H1 (cell line): ENCODE results near the gene SEPTIN5. TPM values are rescaled to one million over a fixed set of nuclear protein-coding genes. Genes with fewer than 3 reads are reported as not detected.

Experiments used
- CTCF ChIA-PET: fragments of 300-600 bp; sonication (Branson Sonifier 250); formaldehyde crosslinking; loops from one replicate; lab custom pipeline; 2021; ENCODE audit not compliant: partially characterized antibody; lab: Charles Lee
- POLR2A ChIA-PET: fragments of 300-600 bp; sonication (Branson Sonifier 250); formaldehyde crosslinking; loops from one replicate; lab custom pipeline; 2021; ENCODE audit warnings: inconsistent platforms; ENCODE audit not compliant: partially characterized antibody; lab: Charles Lee
- DNase-seq, 2 experiments: peaks; one replicate each; pipeline versions ENCODE4 v3.0.0 to v3.0.0-alpha.2; 2010 to 2022; ENCODE audit warnings: low spot score in 2 of 2, low read depth in 1 of 2, mixed read lengths in 1 of 2
- FAIRE-seq: peaks from 2 replicates; lab custom pipeline; 2011; peaks lifted over from hg19 to GRCh38; lab: Jason Lieb, UNC
- H2AFZ ChIP-seq: 2 replicates; pipeline ENCODE4 v1.8.1; 2012; ENCODE audit warnings: low read length, inconsistent platforms
- H2AK5ac ChIP-seq: 2 replicates; pipeline ENCODE4 v1.6.1; 2013; ENCODE audit warnings: low read depth, low read length
- H2BK120ac ChIP-seq: replicated peaks from 2 replicates; pipeline ENCODE3; 2013; ENCODE audit warnings: low read depth, low read length, inconsistent platforms
- H2BK12ac ChIP-seq: 2 replicates; pipeline ENCODE4 v1.6.1; 2013; ENCODE audit warnings: low read depth, low read length
- H2BK15ac ChIP-seq: 2 replicates; pipeline ENCODE4 v1.6.1; 2013; ENCODE audit warnings: low read length
- H2BK20ac ChIP-seq: 2 replicates; pipeline ENCODE4 v1.6.1; 2013; ENCODE audit warnings: low read length
- H2BK5ac ChIP-seq: 2 replicates; pipeline ENCODE4 v1.6.1; 2013; ENCODE audit warnings: low read depth, low read length
- H3K14ac ChIP-seq: 2 replicates; pipeline ENCODE4 v1.6.1; 2013; ENCODE audit warnings: inconsistent platforms; ENCODE audit not compliant: insufficient read length
- H3K18ac ChIP-seq: 2 replicates; pipeline ENCODE4 v1.6.1; 2013; ENCODE audit warnings: low read length; ENCODE audit errors: extremely low read depth
- H3K23ac ChIP-seq: 2 replicates; pipeline ENCODE4 v1.6.1; 2013; ENCODE audit warnings: inconsistent platforms; ENCODE audit not compliant: insufficient read length
- H3K23me2 ChIP-seq: 2 replicates; pipeline ENCODE4 v1.6.1; 2013; ENCODE audit warnings: low read depth, low read length
- H3K27ac ChIP-seq: 2 replicates; pipeline ENCODE4 v1.6.1; 2011; ENCODE audit warnings: low read depth, low read length, inconsistent platforms
- H3K27me3 ChIP-seq, 4 experiments: replicated peaks in 1 of 4; 1 replicate in 1 of 4; 2 replicates in 3 of 4; pipeline versions ENCODE4 v1.6.1 to v1.8.1; 2011 to 2013; ENCODE audit warnings: low read length in 3 of 4, mild to moderate bottlenecking in 3 of 4, inconsistent platforms in 2 of 4, mixed read lengths in 2 of 4, moderate library complexity in 1 of 4; ENCODE audit not compliant: control insufficient read depth in 3 of 4, insufficient read depth in 3 of 4; ENCODE audit errors: extremely low read depth in 1 of 4
- H3K36me3 ChIP-seq, 4 experiments: 2 replicates each; pipeline versions ENCODE4 v1.6.1 to v1.8.1; 2011 to 2013; ENCODE audit warnings: mild to moderate bottlenecking in 4 of 4, low read length in 3 of 4, moderate library complexity in 2 of 4, control low read depth in 1 of 4, inconsistent platforms in 1 of 4; ENCODE audit not compliant: insufficient read depth in 4 of 4, control insufficient read depth in 2 of 4
- H3K4ac ChIP-seq: replicated peaks from 2 replicates; pipeline ENCODE3; 2013; ENCODE audit warnings: low read length, low read depth, mixed read lengths, inconsistent platforms; ENCODE audit not compliant: insufficient read length
- H3K4me1 ChIP-seq, 4 experiments: replicated peaks in 1 of 4; 1 replicate in 1 of 4; 2 replicates in 3 of 4; pipeline versions ENCODE4 v1.6.1 to v1.8.1; 2011 to 2013; ENCODE audit warnings: low read length in 3 of 4, inconsistent platforms in 2 of 4, mixed read lengths in 1 of 4; ENCODE audit not compliant: insufficient read depth in 4 of 4, control insufficient read depth in 3 of 4
- H3K4me2 ChIP-seq, 2 experiments: 2 replicates each; pipeline versions ENCODE4 v1.6.1 to v1.8.1; 2011 to 2013; ENCODE audit warnings: low read depth in 2 of 2, low read length in 2 of 2, control low read depth in 1 of 2, inconsistent platforms in 1 of 2, mild to moderate bottlenecking in 1 of 2; ENCODE audit not compliant: insufficient read depth in 1 of 2
- H3K4me3 ChIP-seq, 4 experiments: fragments of 200-600, 300-600 bp in 1 of 4; sonication (generic), shearing (Covaris generic), sonication (Bioruptor Twin) in 1 of 4; 2 replicates each; pipeline versions ENCODE4 v1.5.1 to v1.8.1; 2011 to 2016; ENCODE audit warnings: low read length in 4 of 4, low read depth in 3 of 4, control low read depth in 2 of 4, inconsistent platforms in 2 of 4, mild to moderate bottlenecking in 2 of 4, mixed read lengths in 1 of 4, moderate library complexity in 1 of 4; ENCODE audit not compliant: insufficient read depth in 2 of 4; ENCODE audit errors: extremely low read depth in 1 of 4
- H3K56ac ChIP-seq: replicated peaks from 2 replicates; pipeline ENCODE3; 2013; ENCODE audit warnings: low read depth, mild to moderate bottlenecking, mixed read lengths, low read length, inconsistent platforms; ENCODE audit not compliant: insufficient read length
- H3K79me1 ChIP-seq: 2 replicates; pipeline ENCODE4 v1.6.1; 2013; ENCODE audit warnings: low read depth, low read length, control low read depth
- H3K79me2 ChIP-seq, 2 experiments: 2 replicates each; pipeline versions ENCODE4 v1.6.1 to v1.8.1; 2012 to 2013; ENCODE audit warnings: low read length in 2 of 2, mild to moderate bottlenecking in 2 of 2, inconsistent platforms in 1 of 2; ENCODE audit not compliant: insufficient read depth in 2 of 2, control insufficient read depth in 1 of 2
- H3K9ac ChIP-seq, 4 experiments: replicated peaks in 1 of 4; 1 replicate in 1 of 4; 2 replicates in 3 of 4; pipeline versions ENCODE4 v1.6.1 to v1.8.1; 2011 to 2013; ENCODE audit warnings: low read depth in 3 of 4, low read length in 3 of 4, control low read depth in 2 of 4, mild to moderate bottlenecking in 2 of 4, moderate library complexity in 2 of 4, inconsistent platforms in 1 of 4; ENCODE audit errors: extremely low read depth in 1 of 4
- H3K9me3 ChIP-seq, 2 experiments: 2 replicates each; pipeline versions ENCODE4 v1.6.1 to v1.8.1; 2012 to 2013; ENCODE audit warnings: mild to moderate bottlenecking in 2 of 2, moderate library complexity in 2 of 2, control low read depth in 1 of 2, inconsistent platforms in 1 of 2, low read depth in 1 of 2, low read length in 1 of 2, mixed read lengths in 1 of 2; ENCODE audit not compliant: insufficient read depth in 2 of 2
- H4K20me1 ChIP-seq, 2 experiments: replicated peaks in 1 of 2; 2 replicates each; pipeline versions ENCODE3 to v1.8.1; 2011 to 2013; ENCODE audit warnings: inconsistent platforms in 2 of 2, low read length in 2 of 2, mild to moderate bottlenecking in 1 of 2; ENCODE audit not compliant: insufficient read depth in 2 of 2, control insufficient read depth in 1 of 2
- H4K5ac ChIP-seq: 2 replicates; pipeline ENCODE4 v1.6.1; 2013; ENCODE audit warnings: low read length, low read depth, mixed read lengths, inconsistent platforms; ENCODE audit not compliant: insufficient read length
- H4K8ac ChIP-seq: 2 replicates; pipeline ENCODE4 v1.8.0; 2013; ENCODE audit warnings: mild to moderate bottlenecking, moderate library complexity, low read length, inconsistent platforms; ENCODE audit not compliant: insufficient read depth; ENCODE audit errors: extremely low read depth
- H4K91ac ChIP-seq: replicated peaks from 2 replicates; pipeline ENCODE3; 2013; ENCODE audit warnings: low read length, mixed read lengths, inconsistent platforms; ENCODE audit not compliant: insufficient read length
- CBX8 ChIP-seq: fragments of 300-800, 300-1000 bp; sonication (generic); IDR thresholded peaks from 2 replicates; pipeline ENCODE4 v1.7.1; 2016; ENCODE audit warnings: low read depth, low read length, borderline replicate concordance
- FOSL1 ChIP-seq: IDR thresholded peaks from 2 replicates; pipeline ENCODE4 v1.6.1; 2011; ENCODE audit warnings: mild to moderate bottlenecking, low read depth, low read length, moderate library complexity; ENCODE audit not compliant: insufficient read depth
- GABPA ChIP-seq: IDR thresholded peaks from 2 replicates; pipeline ENCODE4 v1.6.1; 2011; ENCODE audit warnings: mild to moderate bottlenecking, low read length, moderate library complexity, borderline replicate concordance; ENCODE audit not compliant: insufficient read depth
- HDAC6 ChIP-seq: IDR thresholded peaks from one replicate; pipeline ENCODE4 v1.7.1; 2012; ENCODE audit warnings: low read depth, mild to moderate bottlenecking, inconsistent platforms, low read length, moderate library complexity
- JUND ChIP-seq: IDR thresholded peaks from 2 replicates; pipeline ENCODE4 v1.6.1; 2011; ENCODE audit warnings: mild to moderate bottlenecking, improper control_type of control experiment, low read length
- KDM1A ChIP-seq: fragments of 200-600, 300-600 bp; sonication (generic); IDR thresholded peaks from 2 replicates; pipeline ENCODE4 v1.7.1; 2016; ENCODE audit warnings: mild to moderate bottlenecking, low read length, borderline replicate concordance
- KDM5A ChIP-seq: fragments of 200-600 bp; IDR thresholded peaks from 2 replicates; pipeline ENCODE4 v1.7.1; 2012; ENCODE audit warnings: mild to moderate bottlenecking, low read length, inconsistent platforms, mixed read lengths
- RFX5 ChIP-seq: IDR thresholded peaks from 2 replicates; pipeline ENCODE4 v1.6.1; 2011; ENCODE audit warnings: low read depth, low read length, improper control_type of control experiment, borderline replicate concordance
- SP1 ChIP-seq: IDR thresholded peaks from 2 replicates; pipeline ENCODE4 v1.6.1; 2011; ENCODE audit warnings: low read depth, low read length
- TAF7 ChIP-seq: optimal IDR thresholded peaks from 2 replicates; pipeline ENCODE3; 2011; ENCODE audit warnings: low read depth, mild to moderate bottlenecking, inconsistent platforms, low read length, moderate library complexity, borderline replicate concordance
- WGBS, 2 experiments: shearing (Covaris generic) in 1 of 2; methylation state at CpG; one replicate each; pipeline versions ENCODE4 v1.1.6 to v1.1.7; 2013 to 2015; ENCODE audit warnings: low lambda C conversion rate in 2 of 2, mixed read lengths in 2 of 2, inconsistent platforms in 1 of 2, low coverage in 1 of 2, missing lambda C conversion rate in 1 of 2; ENCODE audit not compliant: insufficient replicate concordance in 2 of 2, insufficient coverage in 1 of 2, insufficient read length in 1 of 2; ENCODE audit errors: extremely low coverage in 1 of 2, missing lambda C conversion rate in 1 of 2; 5-methylcytosine and 5-hydroxymethylcytosine counted together
- polyA plus RNA-seq, 7 experiments: library from polyadenylated mRNA; depleted of rRNA in 3 of 7; stranded (reverse) in 5 of 7; unstranded in 2 of 7; fragments of >200 nt in 5 of 7; fragments of 200-250 nt in 2 of 7; gene quantifications; 1 replicate in 5 of 7; 2 replicates in 1 of 7; 4 replicates in 1 of 7; pipeline versions ENCODE4 v1.2.1 to v1.2.3, GENCODE V29; 2011 to 2013; ENCODE audit warnings: missing spikeins in 2 of 7, mixed read lengths in 2 of 7
- total RNA-seq: library from RNA; stranded (reverse); fragmentation: NEBNext Ultra II Directional; extraction: Animal tissue kit (Norgen Biotek cat#: 25700); gene quantifications from 2 replicates; pipeline ENCODE4 v1.2.1, GENCODE V29; 2021

SEPTIN5 gene
- total and polyA plus RNA-seq, 2 of the 8 experiments (the other 6 are each of a cell fraction or from before 2014, with no cell fraction given), result 6.0 to 8.6 TPM

- Histone ChIP-seq H3K9me3 (no peaks in the 10 kb centered on the region), H2AFZ (no peak overlapping the region), H4K5ac (no peak overlapping the region), H3K56ac (no peak overlapping the region), H3K79me2 (no peaks in the 10 kb centered on the region), H3K9ac (no peak overlapping the region), H3K18ac (no peak overlapping the region), H2BK120ac (no peak overlapping the region), H3K23me2 (no peaks in the 10 kb centered on the region; the same call in 1 of the 2 replicates), H3K79me1 (no peaks in the 10 kb centered on the region), H3K36me3 (no peaks in the 10 kb centered on the region), H3K4me2 (no peak overlapping the region), H3K4me3 (no peak overlapping the region), H4K91ac (no peak overlapping the region), H2BK5ac (no peak overlapping the region), H3K27ac (no peak overlapping the region), H3K23ac (no peak overlapping the region), H4K20me1 (peaks cover 1 to 5% of the 10 kb centered on the region in 2 experiments), H2BK20ac (no peak overlapping the region; the same call in 1 of the 2 replicates), H4K8ac (no peak overlapping the region), H3K4me1 (peaks cover 0 to 10% (median 2%) of the 10 kb centered on the region in 4 experiments; a peak in 2 of 7 replicates), H2BK12ac (no peak overlapping the region), H2AK5ac (no peak overlapping the region), H3K14ac (no peak overlapping the region), H3K27me3 (peaks cover 9 to 23% (median 18%) of the 10 kb centered on the region in 4 experiments), H3K4ac (no peak overlapping the region), H2BK15ac (no peak overlapping the region)
- TF ChIP-seq FOSL1 (no peak), SP1 (no peak), GABPA (no peak), JUND (no peak), KDM5A (no peak), RFX5 (no peak), TAF7 (no peak), KDM1A (no peak), CBX8 (no peak), HDAC6 (no peak)
- POLR2A ChIA-PET, result interaction anchor here (0.9 kb wide), 2 partner anchors 98 to 139 kb away, joined by 3 read pairs; no protein-coding TSS in a partner anchor
- 86% methylated on average over 15 of the region's 15 CpGs; no CpG with 5 or more reads in 1 of the 2 experiments for WGBS, 2 experiments
- no peak for DNase-seq
- CTCF ChIA-PET, result interaction anchor here (0.9 to 16.5 kb wide), 5 partner anchors 13 to 66 kb away, joined by 3 to 168 read pairs (median 4); partner anchors contain the start of gene GP1BB
- FAIRE-seq, result no peak
Observed at GRCh38 chr22:19748991-19749664, 34.8 kb downstream of the SEPTIN5 start.
